MCF 10A (cell line): ENCODE data around the gene PLOD2. TPM values are rescaled to one million over a fixed set of nuclear protein-coding genes. Genes with fewer than 3 reads are reported as not detected.

Experiments
- BruUV-seq: library from RNA; stranded (reverse); fragments of 400-500 nt; replicated peaks from 2 replicates; lab custom pipeline; 2021; lab: Mats Ljungman, UMichigan
- CTCF ChIA-PET: fragments of 300-600 bp; sonication (Branson Sonifier 250); formaldehyde crosslinking; extraction: SDS; loops from one replicate; lab custom pipeline; 2021; ENCODE audit warnings: antibody characterized with exemption, inconsistent platforms; lab: Yijun Ruan, JAX
- POLR2A ChIA-PET: fragments of 300-600, 350-650 bp; sonication (Branson Sonifier 250); formaldehyde crosslinking; extraction: SDS; loops from one replicate; lab custom pipeline; 2020; ENCODE audit warnings: antibody characterized with exemption, inconsistent platforms; lab: Yijun Ruan, JAX
- DNase-seq: peaks from one replicate; pipeline ENCODE4 v3.0.0-alpha.2; 2018; ENCODE audit not compliant: unreplicated experiment
- H3K27ac Mint-ChIP-seq: one replicate; pipeline ENCODE4 v1.8.0; 2022; ENCODE audit warnings: mild to moderate bottlenecking, low read depth, mixed read lengths; ENCODE audit not compliant: unreplicated experiment
- H3K27me3 Mint-ChIP-seq: one replicate; pipeline ENCODE4 v1.8.0; 2022; ENCODE audit warnings: mixed read lengths; ENCODE audit not compliant: insufficient read depth, unreplicated experiment
- H3K36me3 Mint-ChIP-seq: one replicate; pipeline ENCODE4 v1.8.0; 2022; ENCODE audit warnings: mild to moderate bottlenecking, moderate library complexity, mixed read lengths; ENCODE audit not compliant: insufficient read depth, unreplicated experiment
- H3K4me1 Mint-ChIP-seq: one replicate; pipeline ENCODE4 v1.8.0; 2022; ENCODE audit warnings: mixed read lengths; ENCODE audit not compliant: insufficient read depth, unreplicated experiment
- H3K4me3 Mint-ChIP-seq: one replicate; pipeline ENCODE4 v1.8.0; 2022; ENCODE audit warnings: mild to moderate bottlenecking, moderate library complexity, mixed read lengths; ENCODE audit not compliant: unreplicated experiment
- H3K9me3 Mint-ChIP-seq: one replicate; pipeline ENCODE4 v1.8.0; 2022; ENCODE audit warnings: mixed read lengths; ENCODE audit not compliant: unreplicated experiment
- intact Hi-C: fragments of 100-400 bp; cut with micrococcal nuclease; formaldehyde crosslinking; loops from 2 replicates; pipeline ENCODE4 v1.14.1; 2022
- total RNA-seq: library from RNA; stranded (reverse); gene quantifications from 2 replicates; pipeline ENCODE4 v1.2.3, GENCODE V29; 2022
- TF ChIP-seq, protein P1 (sequence below): fragments of 200-600 bp; IDR thresholded peaks from one replicate; pipeline ENCODE4 v1.8.0; 2022; ENCODE audit warnings: antibody characterized with exemption, mild to moderate bottlenecking; ENCODE audit not compliant: unreplicated experiment

Gene PLOD2
- total RNA-seq, 1 experiment from 2014 or later, result 149 TPM

DNA sequence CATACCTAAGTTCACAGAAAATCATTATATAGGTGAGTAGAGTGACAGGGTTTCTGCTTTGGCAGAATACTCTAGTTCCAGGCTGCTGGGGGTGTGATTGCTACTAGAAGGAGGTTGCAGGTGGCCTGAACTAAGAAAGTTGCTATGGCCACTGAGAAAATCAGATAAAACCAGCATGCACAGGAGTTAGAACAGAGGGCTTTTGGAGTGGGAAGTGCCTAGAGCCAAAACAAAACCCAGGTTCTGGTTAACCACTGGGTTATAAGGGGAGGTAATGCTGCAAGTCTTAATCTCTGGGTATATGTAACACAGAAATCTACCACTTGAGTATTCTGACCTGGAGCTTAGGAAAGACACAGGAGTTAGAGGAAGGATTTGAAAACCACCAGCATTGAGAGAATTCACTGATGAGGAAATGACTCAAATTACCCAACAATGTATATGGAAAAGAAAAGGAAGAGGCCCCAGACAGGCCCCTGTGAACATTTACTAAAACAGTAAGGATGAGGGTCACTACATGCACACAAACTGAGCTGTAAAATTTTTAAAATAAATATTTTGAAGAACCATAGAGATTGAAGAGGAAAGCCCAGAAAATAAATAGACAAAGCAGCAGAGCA lies 60.0 kb downstream of the PLOD2 start:
- BruUV-seq, result no TSS peak
- H3K27me3 Mint-ChIP-seq, result no peaks in the 10 kb centered on the region

DNA sequence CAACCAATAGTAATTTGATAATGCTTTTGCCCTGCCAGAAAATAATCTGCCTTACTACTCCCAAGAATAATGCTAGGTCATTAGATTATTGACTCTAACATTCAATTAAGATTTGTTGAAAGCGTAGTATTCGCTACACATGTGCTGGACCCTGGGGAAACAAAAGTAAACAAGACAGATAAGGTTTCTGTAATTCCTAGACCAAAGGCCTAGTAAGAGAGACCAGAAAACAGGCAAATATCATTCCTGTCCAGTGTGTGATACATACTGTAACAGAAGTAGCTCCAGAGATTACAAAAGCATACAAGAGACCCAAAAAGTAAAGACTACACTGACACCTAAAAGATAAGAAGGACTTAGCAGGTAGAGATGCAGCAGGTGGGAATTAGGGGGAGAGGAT lies 60.8 kb downstream of the PLOD2 start:
- ChIA-PET CTCF (no interaction called here), POLR2A (interaction anchor here (0.9 kb wide), 1 partner anchor 60 kb away, joined by 4 read pairs; no protein-coding TSS in a partner anchor)
- TF ChIP-seq, protein P1, sequence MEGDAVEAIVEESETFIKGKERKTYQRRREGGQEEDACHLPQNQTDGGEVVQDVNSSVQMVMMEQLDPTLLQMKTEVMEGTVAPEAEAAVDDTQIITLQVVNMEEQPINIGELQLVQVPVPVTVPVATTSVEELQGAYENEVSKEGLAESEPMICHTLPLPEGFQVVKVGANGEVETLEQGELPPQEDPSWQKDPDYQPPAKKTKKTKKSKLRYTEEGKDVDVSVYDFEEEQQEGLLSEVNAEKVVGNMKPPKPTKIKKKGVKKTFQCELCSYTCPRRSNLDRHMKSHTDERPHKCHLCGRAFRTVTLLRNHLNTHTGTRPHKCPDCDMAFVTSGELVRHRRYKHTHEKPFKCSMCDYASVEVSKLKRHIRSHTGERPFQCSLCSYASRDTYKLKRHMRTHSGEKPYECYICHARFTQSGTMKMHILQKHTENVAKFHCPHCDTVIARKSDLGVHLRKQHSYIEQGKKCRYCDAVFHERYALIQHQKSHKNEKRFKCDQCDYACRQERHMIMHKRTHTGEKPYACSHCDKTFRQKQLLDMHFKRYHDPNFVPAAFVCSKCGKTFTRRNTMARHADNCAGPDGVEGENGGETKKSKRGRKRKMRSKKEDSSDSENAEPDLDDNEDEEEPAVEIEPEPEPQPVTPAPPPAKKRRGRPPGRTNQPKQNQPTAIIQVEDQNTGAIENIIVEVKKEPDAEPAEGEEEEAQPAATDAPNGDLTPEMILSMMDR, result no peak
- Mint-ChIP-seq H3K4me1 (peaks cover 4% of the 10 kb centered on the region), H3K9me3 (no peaks in the 10 kb centered on the region), H3K27me3 (no peaks in the 10 kb centered on the region), H3K36me3 (peaks cover 27% of the 10 kb centered on the region), H3K4me3 (no peak overlapping the region), H3K27ac (no peak overlapping the region)
- no peak for DNase-seq
- intact Hi-C loops, result no loop called here
- no TSS peak for BruUV-seq

More for the DNA sequence above, 60.0 kb downstream of the PLOD2 start:
- H3K9me3 Mint-ChIP-seq, result no peaks in the 10 kb centered on the region
- POLR2A ChIA-PET, result no interaction called here
- H3K36me3 Mint-ChIP-seq, result peaks cover 28% of the 10 kb centered on the region
- no peak for DNase-seq
- peaks cover 4% of the 10 kb centered on the region for H3K4me1 Mint-ChIP-seq
- CTCF ChIA-PET, result interaction anchor here (1.7 kb wide), 1 partner anchor 35 kb away, joined by 6 read pairs; no protein-coding TSS in a partner anchor
- intact Hi-C loops, result no loop called here
- TF ChIP-seq, protein P1, result no peak
- no peak overlapping the region for H3K27ac Mint-ChIP-seq
- no peak overlapping the region for H3K4me3 Mint-ChIP-seq

DNA sequence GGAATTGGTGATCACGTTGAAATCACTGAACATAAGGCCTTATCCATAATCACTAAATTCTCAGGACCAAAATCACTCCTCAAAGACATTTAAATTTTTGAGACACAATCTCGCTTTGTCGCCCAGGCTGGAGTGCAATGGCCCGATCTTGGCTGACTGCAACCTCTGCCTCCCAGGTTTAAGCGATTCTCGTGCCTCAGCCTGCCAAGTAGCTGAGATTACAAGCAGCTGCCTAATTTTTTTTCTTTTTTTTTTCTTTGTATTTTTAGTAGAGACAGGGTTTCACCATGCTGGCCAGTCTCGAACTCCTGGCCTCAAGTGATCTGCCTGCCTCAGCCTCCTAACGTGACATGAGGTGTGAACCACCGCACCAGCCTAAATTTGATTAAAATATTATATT lies 61.7 kb downstream of the PLOD2 start:
- Mint-ChIP-seq H3K27ac (no peak overlapping the region), H3K4me3 (no peak overlapping the region), H3K36me3 (peaks cover 32% of the 10 kb centered on the region), H3K9me3 (no peaks in the 10 kb centered on the region), H3K4me1 (peaks cover 5% of the 10 kb centered on the region), H3K27me3 (no peaks in the 10 kb centered on the region)
- TF ChIP-seq, protein P1, result no peak
- intact Hi-C loops, result no loop called here
- BruUV-seq, result no TSS peak
- POLR2A ChIA-PET, result interaction anchor here (0.9 to 1.3 kb wide), 3 partner anchors 29 to 62 kb away, joined by 3 to 4 read pairs (median 4); partner anchors contain the start of gene PLOD2
- CTCF ChIA-PET, result interaction anchor here (0.6 kb wide), 1 partner anchor 62 kb away, joined by 3 read pairs; the partner anchor contains the start of gene PLOD2
- no peak for DNase-seq

DNA sequence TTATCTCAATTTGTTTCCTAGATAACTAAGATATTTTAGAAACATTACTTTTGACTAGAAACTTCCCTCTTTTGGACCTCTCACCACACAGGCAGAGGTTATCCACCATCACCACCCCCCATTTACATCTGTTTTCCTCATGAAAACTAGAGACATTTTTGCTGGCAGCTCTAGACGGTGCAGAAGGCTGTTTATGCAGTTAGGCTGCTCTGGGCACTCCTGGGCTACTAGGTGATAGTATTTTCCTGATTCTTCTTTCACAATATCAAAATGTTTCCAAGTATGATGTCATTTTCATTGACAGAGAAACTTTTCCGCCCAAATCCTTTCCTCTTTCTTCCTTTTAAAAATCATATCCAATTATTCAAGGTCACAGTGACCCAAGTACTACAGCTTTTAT lies 67.1 kb downstream of the PLOD2 start:
- ChIA-PET POLR2A (interaction anchor here (0.6 to 0.7 kb wide), 3 partner anchors 11 to 66 kb away, joined by 3 to 4 read pairs (median 3); no protein-coding TSS in a partner anchor), CTCF (interaction anchor here (0.5 to 1.1 kb wide), 4 partner anchors 10 to 92 kb away, joined by 3 to 6 read pairs (median 4); no protein-coding TSS in a partner anchor)
- intact Hi-C loops, result no loop called here

More for the DNA sequence above, 67.1 kb downstream of the PLOD2 start:
- no peak overlapping the region for H3K4me3 Mint-ChIP-seq
- H3K27me3 Mint-ChIP-seq, result no peaks in the 10 kb centered on the region
- no peak for DNase-seq
- peaks cover 9% of the 10 kb centered on the region for H3K4me1 Mint-ChIP-seq
- TF ChIP-seq, protein P1, result no peak
- BruUV-seq, result no TSS peak
- no peaks in the 10 kb centered on the region for H3K9me3 Mint-ChIP-seq
- peak overlapping the region; percentile 83 for H3K27ac Mint-ChIP-seq
- peaks cover 30% of the 10 kb centered on the region for H3K36me3 Mint-ChIP-seq
